Testis (tissue), 5 donors: ENCODE results near the gene P2RY11. TPM values are rescaled to one million over a fixed set of nuclear protein-coding genes. Genes with fewer than 3 reads are reported as not detected.

Source experiments
- DNase-seq: peaks from one replicate; pipeline ENCODE4 v3.0.0-alpha.2; 2019
- H3K27ac ChIP-seq, 2 donors: fragments of 200-600 bp; sonication (generic); one replicate each; pipeline ENCODE4 v1.5.1; 2019
- H3K27me3 ChIP-seq: fragments of 200-600 bp; sonication (generic); one replicate; pipeline ENCODE4 v1.5.1; 2019
- H3K36me3 ChIP-seq: fragments of 200-600 bp; sonication (generic); one replicate; pipeline ENCODE4 v1.5.1; 2017; ENCODE audit warnings: low read depth; ENCODE audit errors: missing control alignments
- H3K4me1 ChIP-seq: fragments of 200-600 bp; sonication (generic); one replicate; pipeline ENCODE4 v1.5.1; 2019
- H3K4me3 ChIP-seq, 2 donors: fragments of 200-600 bp; sonication (generic); one replicate each; pipeline ENCODE4 v1.5.1; 2017 to 2019
- H3K9me3 ChIP-seq: fragments of 200-600 bp; sonication (generic); one replicate; pipeline ENCODE4 v1.5.1; 2017
- CTCF ChIP-seq, 3 experiments: fragments of 450-650 bp in 2 of 3; fragments of 200-600 bp in 1 of 3; sonication (generic) in 1 of 3; IDR thresholded peaks; one replicate each; pipeline ENCODE4 v1.5.1; 2016 to 2019; ENCODE audit warnings: antibody characterized with exemption in 3 of 3, mild to moderate bottlenecking in 2 of 3, moderate library complexity in 1 of 3
- POLR2A ChIP-seq: fragments of 450-650 bp; IDR thresholded peaks from one replicate; pipeline ENCODE4 v1.6.1; 2017; ENCODE audit warnings: antibody characterized with exemption, mild to moderate bottlenecking, moderate library complexity
- WGBS, 2 donors: methylation state at CpG; one replicate each; pipeline ENCODE4 v1.1.5; 2018; 5-methylcytosine and 5-hydroxymethylcytosine counted together
- intact Hi-C: fragments of 100-400 bp; cut with DNase I; formaldehyde crosslinking; loops from one replicate; pipeline ENCODE4 v1.15.1; 2023; ENCODE audit warnings: low total_unique reads
- long read RNA-seq, 2 donors: transcript quantifications; one replicate each; lab custom pipeline, GENCODE V29; 2026
- polyA plus RNA-seq: library from polyadenylated mRNA; stranded (reverse); fragments of 350-450 nt; fragmentation: Illumina TruSeq; extraction: RNeasy Lipid Tissue Mini Kit (QIAGEN cat#74804); gene quantifications from one replicate; pipeline ENCODE4 v1.2.3, GENCODE V29; 2014; ENCODE audit warnings: low read depth, low replicate concordance; ENCODE audit not compliant: insufficient read depth
- total RNA-seq, 2 donors: library from RNA; depleted of rRNA; stranded (reverse); fragments of >200 nt; gene quantifications; one replicate each; pipeline ENCODE4 v1.2.3, GENCODE V29; 2016

Gene P2RY11, protein sequence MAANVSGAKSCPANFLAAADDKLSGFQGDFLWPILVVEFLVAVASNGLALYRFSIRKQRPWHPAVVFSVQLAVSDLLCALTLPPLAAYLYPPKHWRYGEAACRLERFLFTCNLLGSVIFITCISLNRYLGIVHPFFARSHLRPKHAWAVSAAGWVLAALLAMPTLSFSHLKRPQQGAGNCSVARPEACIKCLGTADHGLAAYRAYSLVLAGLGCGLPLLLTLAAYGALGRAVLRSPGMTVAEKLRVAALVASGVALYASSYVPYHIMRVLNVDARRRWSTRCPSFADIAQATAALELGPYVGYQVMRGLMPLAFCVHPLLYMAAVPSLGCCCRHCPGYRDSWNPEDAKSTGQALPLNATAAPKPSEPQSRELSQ
- total RNA-seq: 10 to 100 TPM; 25.0 to 27.8 TPM
- 16.3 TPM for polyA plus RNA-seq
- long read RNA-seq, donor 1: 0 reads
- long read RNA-seq, donor 2: 0 reads

DNA sequence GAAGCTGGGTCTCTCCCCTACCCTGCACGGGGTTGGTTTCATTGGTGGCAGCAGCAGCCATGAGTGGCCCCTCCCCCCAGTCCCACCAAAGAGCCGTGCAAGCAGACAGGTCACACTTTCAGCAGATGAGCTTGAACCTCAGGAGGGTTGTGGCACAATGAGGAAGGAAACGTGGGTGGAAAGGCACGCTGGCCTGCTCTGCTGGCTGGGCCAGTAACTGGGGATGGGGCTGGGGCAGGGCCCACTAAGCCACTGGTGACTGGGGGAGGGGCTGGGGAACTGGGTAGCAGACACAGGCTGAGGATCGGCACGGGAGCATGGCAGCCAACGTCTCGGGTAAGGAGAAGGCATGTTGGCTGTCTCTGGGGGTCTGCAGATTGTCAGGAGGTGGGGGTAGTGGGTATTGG is at the start of gene P2RY11:
Gene P2RY11 (plus strand): TSS at position 289 of the 407 bp plus-strand sequence. CDS start 29 bp downstream, at position 318.
- Histone ChIP-seq H3K27me3 (no peaks in the 10 kb centered on the region), H3K4me1 (peaks cover 6% of the 10 kb centered on the region), H3K9me3 (no peaks in the 10 kb centered on the region), H3K36me3 (no peaks in the 10 kb centered on the region), H3K27ac (no peak within 1 kb of the TSS), H3K4me3 (no peak within 1 kb of the TSS)
- 67 to 74% methylated on average over 6 to 8 of the region's 8 CpGs for WGBS, 2 donors
- intact Hi-C loops: loop anchor here (10.0 kb wide), 1 partner anchor 133 kb away; no protein-coding TSS in a partner anchor
- no peak for DNase-seq
- TF ChIP-seq POLR2A (no peak), CTCF (IDR thresholded peaks at IDR 0.05) (no peak)

DNA sequence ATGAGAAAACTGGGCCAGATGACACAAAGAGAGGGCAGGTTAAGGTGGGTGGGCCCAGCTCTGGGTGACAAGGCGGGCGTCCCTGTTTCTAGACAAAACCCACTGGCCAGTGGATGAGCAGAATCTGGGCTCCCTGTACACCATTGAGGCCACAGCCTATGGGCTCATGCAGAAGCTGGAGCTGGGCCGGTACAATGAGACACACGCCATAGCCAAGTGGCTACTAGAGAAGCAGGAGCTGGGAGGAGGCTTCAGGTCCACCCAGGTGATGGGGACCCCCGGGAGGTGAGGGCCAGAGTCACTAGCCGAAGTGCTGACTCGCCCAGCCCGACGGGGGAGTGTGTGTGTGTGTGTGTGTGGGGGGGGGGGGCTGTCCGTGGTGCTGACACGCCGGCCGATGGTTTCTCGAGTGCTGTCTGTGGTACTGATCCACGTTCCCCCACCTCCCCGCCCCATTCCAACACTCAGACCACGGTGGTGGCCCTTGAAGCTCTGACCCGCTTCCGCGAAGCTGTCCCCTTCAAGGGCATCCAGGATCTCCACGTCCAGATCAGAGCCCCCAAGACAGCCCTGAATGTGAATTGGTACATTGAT is 49.7 kb upstream of the P2RY11 start:
- no peaks in the 10 kb centered on the region for H3K27me3 ChIP-seq
- 27 to 44% methylated on average over 10 to 21 of the region's 21 CpGs for WGBS, 2 donors
- no peaks in the 10 kb centered on the region for H3K9me3 ChIP-seq
- no peak for DNase-seq
- intact Hi-C loops: no loop called here
- no peak overlapping the region for H3K4me3 ChIP-seq
- no peaks in the 10 kb centered on the region for H3K36me3 ChIP-seq
- TF ChIP-seq POLR2A (no peak), CTCF (IDR thresholded peaks at IDR 0.05) (no peak)
- H3K4me1 ChIP-seq: no peaks in the 10 kb centered on the region
- no peak overlapping the region for H3K27ac ChIP-seq

DNA sequence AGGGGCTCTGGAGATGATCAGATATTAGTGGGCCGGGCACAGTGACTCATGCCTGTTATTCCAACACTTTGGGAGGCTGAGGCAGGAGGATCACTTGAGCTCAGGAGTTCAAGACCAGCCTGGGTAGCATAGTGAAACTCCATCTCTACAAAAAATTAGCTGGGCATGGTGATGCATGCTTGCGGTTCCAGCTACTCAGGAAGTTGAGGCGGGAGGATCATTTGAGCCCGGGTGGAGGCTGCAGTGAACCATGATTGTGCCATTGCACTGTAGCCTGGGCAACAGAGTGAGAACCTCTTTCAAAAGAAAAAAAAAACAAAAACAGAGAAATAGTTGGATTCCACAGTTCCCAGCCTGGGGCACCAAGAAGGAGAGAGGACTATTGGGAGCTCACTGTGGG is 43.3 kb upstream of the P2RY11 start:
- no peaks in the 10 kb centered on the region for H3K9me3 ChIP-seq
- H3K36me3 ChIP-seq: no peaks in the 10 kb centered on the region
- TF ChIP-seq POLR2A (no peak), CTCF (IDR thresholded peaks at IDR 0.05) (no peak)
- WGBS, 2 donors: 72 to 80% methylated on average over 3 to 4 of the region's 4 CpGs
- H3K27me3 ChIP-seq: no peaks in the 10 kb centered on the region
- H3K27ac ChIP-seq: no peak overlapping the region
- no peak for DNase-seq
- no peak overlapping the region for H3K4me3 ChIP-seq
- H3K4me1 ChIP-seq: no peaks in the 10 kb centered on the region
- intact Hi-C loops: no loop called here

GRCh38 chr19:10069046-10069445 is 42.4 kb upstream of the P2RY11 start:
- H3K9me3 ChIP-seq: no peaks in the 10 kb centered on the region

More at GRCh38 chr19:10069046-10069445, 42.4 kb upstream of the P2RY11 start:
- WGBS, 2 donors: 80 to 83% methylated on average over 6 of the region's 6 CpGs
- no peaks in the 10 kb centered on the region for H3K4me1 ChIP-seq
- no peaks in the 10 kb centered on the region for H3K36me3 ChIP-seq
- no peaks in the 10 kb centered on the region for H3K27me3 ChIP-seq
- no peak for DNase-seq
- intact Hi-C loops: no loop called here
- TF ChIP-seq POLR2A (no peak), CTCF (IDR thresholded peaks at IDR 0.05) (no peak)
- no peak overlapping the region for H3K27ac ChIP-seq
- H3K4me3 ChIP-seq: no peak overlapping the region
